ENCODE data around the gene TTBK2. TPM values are rescaled to one million over a fixed set of nuclear protein-coding genes. Genes with fewer than 3 reads are reported as not detected.
A peak's percentile ranks its signal among the peaks of the same experiment; 100 is the strongest.

Gene TTBK2

GRCh38 chr15:42691308-42691707 lies 229.3 kb downstream of the TTBK2 start:
- Histone ChIP-seq H3K4me1 (ENCODE audit: control insufficient read depth in 2 of 2, insufficient read depth in 1 of 2, low read depth in 1 of 2, low read length in 2 of 2) (no peaks in the 10 kb centered on the region), H2BK12ac (ENCODE audit: low read length) (no peak overlapping the region), H3K36me3 (replicated peaks in 1 of 2; ENCODE audit: control insufficient read depth in 2 of 2, insufficient read depth in 2 of 2, low read length in 2 of 2) (peaks cover 15 to 100% of the 10 kb centered on the region in 2 donors), H2BK5ac (ENCODE audit: low read length) (peak overlapping the region; percentile 20), H4K8ac (ENCODE audit: low read depth, low read length) (no peak overlapping the region), H3K27me3 (ENCODE audit: control insufficient read depth in 3 of 3, insufficient read depth in 3 of 3, low read depth in 1 of 3, low read length in 3 of 3) (no peaks in the 10 kb centered on the region), H2BK120ac (ENCODE audit: low read depth, low read length) (no peak overlapping the region), H3K9ac (ENCODE audit: low read depth, low read length, poor library complexity) (no peak overlapping the region), H3K4ac (ENCODE audit: low read length) (no peak overlapping the region), H3K79me1 (ENCODE audit: low read depth, low read length) (no peaks in the 10 kb centered on the region), H3K14ac (ENCODE audit: low read length) (no peak overlapping the region), H2AK5ac (ENCODE audit: low read depth, low read length) (no peak overlapping the region), H3K9me3 (replicated peaks in 1 of 2; ENCODE audit: control insufficient read depth in 2 of 2, insufficient read depth in 1 of 2, low read depth in 1 of 2, low read length in 2 of 2) (no peaks in the 10 kb centered on the region), H2AFZ (ENCODE audit: low read length) (no peak overlapping the region), H3K18ac (ENCODE audit: low read length) (no peak overlapping the region), H3K4me2 (ENCODE audit: insufficient read depth, low read length, poor library complexity, severe bottlenecking) (no peak overlapping the region), H2BK15ac (ENCODE audit: low read length) (no peak overlapping the region), H3K27ac (replicated peaks; ENCODE audit: low read length) (no peak overlapping the region), H3K4me3 (ENCODE audit: low read length in 2 of 2) (no peak overlapping the region), H4K91ac (ENCODE audit: low read depth, low read length, poor library complexity) (no peak overlapping the region), H3K23ac (ENCODE audit: low read depth, low read length, poor library complexity) (no peak overlapping the region)
- no peak for DNase-seq (ENCODE audit: low spot score)
- no CpG with 5 or more reads among the region's 4 CpGs for WGBS, 2 donors (ENCODE audit: extremely low coverage in 2 of 2, insufficient read length in 2 of 2, insufficient replicate concordance in 1 of 2)

Small RNAs within 50 kb of the gene (small RNA-seq; reads per million reads assigned to genes)
- gene KRT8P50 (ENCODE audit: insufficient read depth), result not detected

Data from neuronal stem cell (in vitro differentiated cells).